BJ (cell line): ENCODE data around the gene MPPED1. TPM values are rescaled to one million over a fixed set of nuclear protein-coding genes. Genes with fewer than 3 reads are reported as not detected.

Experiments
- CTCF ChIA-PET: fragments of 350-600 bp; formaldehyde crosslinking; extraction: SDS; loops from one replicate; lab custom pipeline; 2021; ENCODE audit warnings: antibody characterized with exemption, inconsistent platforms; lab: Yijun Ruan, JAX
- POLR2A ChIA-PET: fragments of 300-600 bp; sonication (Branson Sonifier 250); formaldehyde crosslinking; extraction: SDS; loops from one replicate; lab custom pipeline; 2021; ENCODE audit warnings: antibody characterized with exemption; lab: Charles Lee
- DNase-seq: peaks from one replicate; pipeline ENCODE4 v3.0.0-alpha.2; 2011; ENCODE audit warnings: low read depth
- H3K27me3 ChIP-seq: 2 replicates; pipeline ENCODE4 v1.6.0; 2011; ENCODE audit warnings: low read length; ENCODE audit not compliant: control insufficient read depth, insufficient read depth
- H3K36me3 ChIP-seq: 2 replicates; pipeline ENCODE4 v1.5.1; 2011; ENCODE audit warnings: low read length; ENCODE audit not compliant: control insufficient read depth, insufficient read depth
- H3K4me3 ChIP-seq: 2 replicates; pipeline ENCODE4 v1.5.1; 2011; ENCODE audit warnings: low read depth, mild to moderate bottlenecking, control low read depth, low read length
- CTCF ChIP-seq: IDR thresholded peaks from 2 replicates; pipeline ENCODE4 v1.5.1; 2011; ENCODE audit warnings: low read depth, mild to moderate bottlenecking, control low read depth, inconsistent platforms, low read length, moderate library complexity; ENCODE audit not compliant: insufficient read depth
- polyA plus RNA-seq: library from polyadenylated mRNA; depleted of rRNA; stranded (reverse); fragments of >200 nt; gene quantifications from 2 replicates; pipeline ENCODE4 v1.2.3, GENCODE V29; 2011

Gene MPPED1
- polyA plus RNA-seq, 1 experiment = not detected

DNA sequence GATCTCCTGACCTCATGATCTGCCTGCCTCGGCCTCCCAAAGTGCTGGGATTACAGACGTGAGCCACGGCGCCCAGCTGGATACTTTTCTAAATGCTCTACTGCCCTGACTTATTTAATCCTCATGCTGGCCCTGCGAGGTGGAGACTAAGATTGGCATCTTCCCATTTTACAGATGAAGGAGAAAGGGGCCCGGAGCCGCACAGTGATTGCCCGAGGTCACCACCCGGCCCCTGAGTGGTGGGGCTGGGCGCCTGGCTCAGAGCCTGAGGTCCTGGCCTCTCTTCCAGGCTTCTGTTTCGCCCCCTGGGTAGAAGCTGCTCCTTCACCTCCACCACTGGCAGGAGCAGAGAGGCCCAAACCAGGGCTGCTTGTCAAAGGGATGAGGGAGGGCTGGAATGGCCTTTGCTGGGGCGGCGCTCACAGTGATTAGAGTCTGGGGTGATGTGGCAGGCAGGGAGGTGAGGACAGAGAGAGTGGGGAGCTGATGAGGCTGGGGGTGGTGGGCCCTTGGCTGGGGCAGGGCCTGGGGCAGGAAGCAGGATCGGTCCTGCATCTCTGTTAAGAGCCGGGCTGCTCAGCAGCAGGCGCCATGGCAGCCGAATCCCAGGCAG lies 15.4 kb upstream of the MPPED1 start:
- CTCF ChIA-PET = interaction anchor here (1.0 to 1.6 kb wide), 2 partner anchors 8 to 11 kb away, joined by 3 read pairs; no protein-coding TSS in a partner anchor
- POLR2A ChIA-PET = no interaction called here
- H3K4me3 ChIP-seq = no peak overlapping the region
- DNase-seq = no peak
- H3K27me3 ChIP-seq = no peaks in the 10 kb centered on the region; the same call in 1 of the 2 replicates
- no peaks in the 10 kb centered on the region for H3K36me3 ChIP-seq
- no peak for TF ChIP-seq CTCF

GRCh38 chr22:43396934-43397457 lies 14.8 kb upstream of the MPPED1 start:
- H3K36me3 ChIP-seq = no peaks in the 10 kb centered on the region
- CTCF ChIA-PET = interaction anchor here (1.0 to 1.6 kb wide), 3 partner anchors 8 to 400 kb away, joined by 3 read pairs; no protein-coding TSS in a partner anchor
- POLR2A ChIA-PET = no interaction called here
- H3K4me3 ChIP-seq = no peak overlapping the region
- DNase-seq = no peak
- H3K27me3 ChIP-seq = no peaks in the 10 kb centered on the region; the same call in 1 of the 2 replicates
- no peak for TF ChIP-seq CTCF

- no peak for TF ChIP-seq CTCF
- no peaks in the 10 kb centered on the region for H3K36me3 ChIP-seq
- no peaks in the 10 kb centered on the region; the same call in 1 of the 2 replicates for H3K27me3 ChIP-seq
- ChIA-PET CTCF (interaction anchor here (1.0 to 1.6 kb wide), 2 partner anchors 12 to 399 kb away, joined by 3 read pairs; no protein-coding TSS in a partner anchor), POLR2A (no interaction called here)
- H3K4me3 ChIP-seq = no peak overlapping the region
- no peak for DNase-seq
These were observed 14.0 kb upstream of the MPPED1 start for GRCh38 chr22:43397766-43398165.

GRCh38 chr22:43398246-43398645 lies 13.6 kb upstream of the MPPED1 start:
- ChIA-PET POLR2A (no interaction called here), CTCF (interaction anchor here (0.6 kb wide), 1 partner anchor 23 kb away, joined by 3 read pairs; no protein-coding TSS in a partner anchor)
- no peaks in the 10 kb centered on the region; the same call in 1 of the 2 replicates for H3K27me3 ChIP-seq
- H3K4me3 ChIP-seq = no peak overlapping the region
- H3K36me3 ChIP-seq = no peaks in the 10 kb centered on the region
- DNase-seq = no peak
- TF ChIP-seq CTCF = no peak

DNA sequence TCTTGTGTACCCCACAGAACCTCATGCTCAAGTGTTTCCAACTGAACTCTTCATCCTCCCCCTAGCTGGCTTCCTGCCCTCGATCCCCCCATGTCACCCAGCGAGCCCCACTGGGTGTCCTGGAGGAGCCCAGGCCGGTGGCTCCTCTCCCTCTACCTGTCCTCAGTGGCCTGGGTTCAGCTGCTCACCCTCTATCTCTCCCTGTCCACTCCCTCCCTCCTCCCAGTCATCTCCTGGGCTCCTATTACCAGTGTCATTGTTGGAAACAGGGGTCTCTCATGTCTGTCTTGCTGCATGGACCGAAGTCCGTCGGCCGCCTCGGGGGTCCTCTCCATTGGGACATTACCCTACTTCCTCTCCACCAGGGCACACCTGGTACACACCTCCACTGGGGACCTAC lies 12.9 kb upstream of the MPPED1 start:
- CTCF ChIA-PET = interaction anchor here (0.6 kb wide), 1 partner anchor 22 kb away, joined by 3 read pairs; no protein-coding TSS in a partner anchor
- TF ChIP-seq CTCF = no peak

More for the DNA sequence above, 12.9 kb upstream of the MPPED1 start:
- POLR2A ChIA-PET = no interaction called here
- no peak for DNase-seq
- Histone ChIP-seq H3K36me3 (no peaks in the 10 kb centered on the region), H3K4me3 (no peak overlapping the region), H3K27me3 (no peaks in the 10 kb centered on the region; the same call in 1 of the 2 replicates)
